Gastroesophageal sphincter (tissue), 3 donors: ENCODE measurements around the gene BTBD6.

Experiments
- EP300 ChIP-seq: sonication (generic); formaldehyde crosslinking; IDR thresholded peaks from one replicate; pipeline ENCODE4 v1.6.1; 2017; ENCODE audit warnings: antibody characterized with exemption, mild to moderate bottlenecking
- POLR2A ChIP-seq, 2 donors: fragments of 450-650 bp; IDR thresholded peaks; one replicate each; pipeline ENCODE4 v1.6.1; 2017; ENCODE audit warnings: antibody characterized with exemption in 2 of 2, mild to moderate bottlenecking in 2 of 2, moderate library complexity in 1 of 2
- POLR2AphosphoS5 ChIP-seq: sonication (generic); formaldehyde crosslinking; IDR thresholded peaks from one replicate; pipeline ENCODE4 v1.6.1; 2017; ENCODE audit warnings: antibody characterized with exemption
- TF ChIP-seq, protein P1 (sequence below), 4 experiments: fragments of 200-600 bp in 2 of 4; fragments of 450-650 bp in 2 of 4; sonication (generic) in 1 of 4; IDR thresholded peaks; one replicate each; pipeline ENCODE4 v1.5.1; 2017 to 2019; ENCODE audit warnings: antibody characterized with exemption in 4 of 4, mild to moderate bottlenecking in 2 of 4, moderate library complexity in 2 of 4

DNA sequence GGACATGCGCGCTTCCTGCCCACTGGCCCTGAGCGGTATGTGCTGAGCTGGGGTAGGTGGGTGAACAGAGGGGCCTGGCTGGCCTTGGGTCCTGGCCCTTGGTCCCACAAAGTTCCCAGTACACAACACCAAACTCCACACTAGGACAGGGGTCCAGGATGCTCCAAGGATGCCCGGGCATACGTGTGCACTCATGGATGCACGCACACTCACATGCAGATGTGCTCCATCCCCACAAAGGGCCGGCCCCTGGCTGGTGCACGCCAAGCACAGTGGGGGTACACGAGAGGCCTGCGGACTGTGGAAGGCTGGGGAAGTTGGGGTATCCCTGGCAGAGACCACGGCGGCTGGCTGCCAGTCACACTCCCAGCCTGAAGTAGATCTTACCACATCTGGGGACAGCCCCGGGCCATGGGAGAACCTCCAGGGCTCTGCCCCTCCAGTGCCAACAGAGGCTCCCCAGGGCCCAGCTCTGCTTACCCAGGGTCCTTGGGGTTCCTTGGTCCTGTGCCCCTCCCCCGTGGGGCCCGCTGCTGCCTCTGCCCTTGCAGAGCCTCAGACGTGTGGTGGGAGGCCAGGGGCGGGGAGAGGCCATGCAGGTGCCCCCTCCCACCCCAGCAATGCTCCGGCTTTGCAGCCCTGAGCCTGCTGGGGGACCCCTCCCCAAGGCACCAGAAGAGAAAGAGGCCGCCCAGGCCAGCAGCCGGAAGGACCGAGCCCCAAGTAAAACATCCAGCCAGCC lies 43.2 kb upstream of the BTBD6 start:
- TF ChIP-seq, protein P1, sequence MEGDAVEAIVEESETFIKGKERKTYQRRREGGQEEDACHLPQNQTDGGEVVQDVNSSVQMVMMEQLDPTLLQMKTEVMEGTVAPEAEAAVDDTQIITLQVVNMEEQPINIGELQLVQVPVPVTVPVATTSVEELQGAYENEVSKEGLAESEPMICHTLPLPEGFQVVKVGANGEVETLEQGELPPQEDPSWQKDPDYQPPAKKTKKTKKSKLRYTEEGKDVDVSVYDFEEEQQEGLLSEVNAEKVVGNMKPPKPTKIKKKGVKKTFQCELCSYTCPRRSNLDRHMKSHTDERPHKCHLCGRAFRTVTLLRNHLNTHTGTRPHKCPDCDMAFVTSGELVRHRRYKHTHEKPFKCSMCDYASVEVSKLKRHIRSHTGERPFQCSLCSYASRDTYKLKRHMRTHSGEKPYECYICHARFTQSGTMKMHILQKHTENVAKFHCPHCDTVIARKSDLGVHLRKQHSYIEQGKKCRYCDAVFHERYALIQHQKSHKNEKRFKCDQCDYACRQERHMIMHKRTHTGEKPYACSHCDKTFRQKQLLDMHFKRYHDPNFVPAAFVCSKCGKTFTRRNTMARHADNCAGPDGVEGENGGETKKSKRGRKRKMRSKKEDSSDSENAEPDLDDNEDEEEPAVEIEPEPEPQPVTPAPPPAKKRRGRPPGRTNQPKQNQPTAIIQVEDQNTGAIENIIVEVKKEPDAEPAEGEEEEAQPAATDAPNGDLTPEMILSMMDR (IDR thresholded peaks at IDR 0.05) = no peak
- TF ChIP-seq EP300 = no peak
- TF ChIP-seq POLR2A (IDR thresholded peaks at IDR 0.05) = no peak
- no peak for TF ChIP-seq POLR2AphosphoS5
